HepG2 (cell line): ENCODE results near the gene PAM16. TPM values are rescaled to one million over a fixed set of nuclear protein-coding genes. Genes with fewer than 3 reads are reported as not detected.

Experiments
- FOXO1 ChIP-seq: sonication (generic); formaldehyde crosslinking; IDR thresholded peaks from 2 replicates; pipeline ENCODE4 v1.4.0; 2020; ENCODE audit warnings: missing genetic modification reagents
- HNF4A ChIP-seq: sonication (generic); formaldehyde crosslinking; IDR thresholded peaks from 2 replicates; pipeline ENCODE4 v1.4.0; 2020; ENCODE audit warnings: missing genetic modification reagents
- ISL2 ChIP-seq: sonication (generic); formaldehyde crosslinking; IDR thresholded peaks from 2 replicates; pipeline ENCODE4 v1.5.0; 2020; ENCODE audit warnings: missing genetic modification reagents
- MBD4 ChIP-seq: IDR thresholded peaks from 2 replicates; pipeline ENCODE4 v1.6.1; 2012; ENCODE audit warnings: low read length, inconsistent platforms, borderline replicate concordance
- NFYC ChIP-seq: IDR thresholded peaks from 2 replicates; pipeline ENCODE4 v1.6.1; 2016; ENCODE audit warnings: missing genetic modification reagents, missing compliant biosample characterization
- PHF21A ChIP-seq: sonication (generic); formaldehyde crosslinking; IDR thresholded peaks from 2 replicates; pipeline ENCODE4 v1.5.0; 2020; ENCODE audit warnings: mild to moderate bottlenecking, missing genetic modification reagents
- RAD21 ChIP-seq: fragments of 450-650 bp; formaldehyde crosslinking; IDR thresholded peaks from 2 replicates; pipeline ENCODE4 v1.5.0; 2020; ENCODE audit warnings: mild to moderate bottlenecking
- RBM22 ChIP-seq: fragments of 200-400 bp; formaldehyde crosslinking; optimal IDR thresholded peaks from 2 replicates; pipeline ENCODE3; 2017; ENCODE audit warnings: mild to moderate bottlenecking, low read length, moderate library complexity
- SOX13 ChIP-seq, 3 experiments: fragments of 450-650 bp in 1 of 3; sonication (generic) in 1 of 3; formaldehyde crosslinking in 1 of 3; IDR thresholded peaks in 2 of 3; conservative IDR thresholded peaks in 1 of 3; 2 replicates each; pipeline versions ENCODE4 v1.5.0 to v1.6.1; 2016 to 2020; ENCODE audit warnings: antibody characterized with exemption in 1 of 3, mild to moderate bottlenecking in 1 of 3, missing compliant biosample characterization in 1 of 3, missing genetic modification reagents in 1 of 3, moderate library complexity in 1 of 3
- XRCC5 ChIP-seq: fragments of 200-400 bp; formaldehyde crosslinking; optimal IDR thresholded peaks from 2 replicates; pipeline ENCODE3; 2017; ENCODE audit warnings: mild to moderate bottlenecking, low read length
- ZBTB38 ChIP-seq: sonication (generic); formaldehyde crosslinking; IDR thresholded peaks from 2 replicates; pipeline ENCODE4 v1.5.1; 2020; ENCODE audit warnings: mild to moderate bottlenecking, missing genetic modification reagents
- ZFP90 ChIP-seq: sonication (generic); formaldehyde crosslinking; IDR thresholded peaks from 2 replicates; pipeline ENCODE4 v1.8.0; 2022; ENCODE audit warnings: missing genetic modification reagents, mild to moderate bottlenecking, inconsistent platforms, borderline replicate concordance
- ZNF331 ChIP-seq: sonication (generic); formaldehyde crosslinking; IDR thresholded peaks from 2 replicates; pipeline ENCODE4 v1.4.0; 2020; ENCODE audit warnings: missing genetic modification reagents
- ZNF501 ChIP-seq: sonication (generic); formaldehyde crosslinking; IDR thresholded peaks from 2 replicates; pipeline ENCODE4 v1.5.1; 2020; ENCODE audit warnings: mild to moderate bottlenecking, moderate library complexity, missing genetic modification reagents
- ZNF552 ChIP-seq: sonication (generic); formaldehyde crosslinking; IDR thresholded peaks from 2 replicates; pipeline ENCODE4 v1.9.0; 2022; ENCODE audit warnings: missing genetic modification reagents, mild to moderate bottlenecking, borderline replicate concordance
- ZNF746 ChIP-seq: sonication (generic); formaldehyde crosslinking; IDR thresholded peaks from 2 replicates; pipeline ENCODE4 v1.8.0; 2022; ENCODE audit warnings: mild to moderate bottlenecking, missing genetic modification reagents
- ZNF768 ChIP-seq: sonication (generic); formaldehyde crosslinking; IDR thresholded peaks from 2 replicates; pipeline ENCODE4 v1.4.0; 2020; ENCODE audit warnings: missing genetic modification reagents
- ZNF790 ChIP-seq: sonication (generic); formaldehyde crosslinking; IDR thresholded peaks from 2 replicates; pipeline ENCODE4 v1.8.0; 2022; ENCODE audit warnings: missing genetic modification reagents, mild to moderate bottlenecking, borderline replicate concordance
- ZNF839 ChIP-seq: sonication (generic); formaldehyde crosslinking; IDR thresholded peaks from 2 replicates; pipeline ENCODE4 v1.4.0; 2020; ENCODE audit warnings: missing genetic modification reagents, mild to moderate bottlenecking, borderline replicate concordance
- polyA plus RNA-seq, 8 experiments: library from polyadenylated mRNA; depleted of rRNA in 3 of 8; stranded (reverse) in 7 of 8; unstranded in 1 of 8; fragments of >200 nt; fragmentation: Illumina TruSeq in 4 of 8; extraction: Trizol in 4 of 8; gene quantifications; 2 replicates each; pipeline versions ENCODE4 v1.2.1 to v1.2.3, GENCODE V29; 2011 to 2016; ENCODE audit warnings: low read depth in 4 of 8, missing spikeins in 1 of 8, mixed read lengths in 1 of 8; ENCODE audit not compliant: insufficient read depth in 1 of 8
- total RNA-seq, 5 experiments: library from RNA; depleted of rRNA; stranded (reverse); fragments of >200 nt; fragmentation: Illumina TruSeq; extraction: Trizol; gene quantifications; 2 replicates each; pipeline ENCODE4 v1.2.3, GENCODE V29; 2016; ENCODE audit warnings: low read depth in 1 of 5
- TF ChIP-seq, protein P1 (sequence below): IDR thresholded peaks from 2 replicates; pipeline ENCODE4 v1.6.1; 2016; ENCODE audit warnings: missing genetic modification reagents, missing compliant biosample characterization
- TF ChIP-seq, protein P2 (sequence below): sonication (generic); formaldehyde crosslinking; IDR thresholded peaks from 2 replicates; pipeline ENCODE4 v1.5.1; 2020; ENCODE audit warnings: missing genetic modification reagents, mild to moderate bottlenecking, borderline replicate concordance
- TF ChIP-seq, protein P3 (sequence below): sonication (generic); formaldehyde crosslinking; IDR thresholded peaks from 2 replicates; pipeline ENCODE4 v1.9.0; 2021; ENCODE audit warnings: missing genetic modification reagents, mild to moderate bottlenecking, borderline replicate concordance
- TF ChIP-seq, protein P4 (sequence below): sonication (generic); formaldehyde crosslinking; IDR thresholded peaks from 2 replicates; pipeline ENCODE4 v1.8.0; 2022; ENCODE audit warnings: mild to moderate bottlenecking, missing genetic modification reagents, moderate library complexity
- TF ChIP-seq, protein P5 (sequence below): sonication (generic); formaldehyde crosslinking; conservative IDR thresholded peaks from 2 replicates; pipeline ENCODE4 v1.4.0; 2020; ENCODE audit warnings: missing genetic modification reagents

PAM16 gene
- total and polyA plus RNA-seq, 2 of the 13 experiments (the other 11 are each of a cell fraction or from before 2014, with no cell fraction given) = 51.5 to 51.8 TPM

DNA sequence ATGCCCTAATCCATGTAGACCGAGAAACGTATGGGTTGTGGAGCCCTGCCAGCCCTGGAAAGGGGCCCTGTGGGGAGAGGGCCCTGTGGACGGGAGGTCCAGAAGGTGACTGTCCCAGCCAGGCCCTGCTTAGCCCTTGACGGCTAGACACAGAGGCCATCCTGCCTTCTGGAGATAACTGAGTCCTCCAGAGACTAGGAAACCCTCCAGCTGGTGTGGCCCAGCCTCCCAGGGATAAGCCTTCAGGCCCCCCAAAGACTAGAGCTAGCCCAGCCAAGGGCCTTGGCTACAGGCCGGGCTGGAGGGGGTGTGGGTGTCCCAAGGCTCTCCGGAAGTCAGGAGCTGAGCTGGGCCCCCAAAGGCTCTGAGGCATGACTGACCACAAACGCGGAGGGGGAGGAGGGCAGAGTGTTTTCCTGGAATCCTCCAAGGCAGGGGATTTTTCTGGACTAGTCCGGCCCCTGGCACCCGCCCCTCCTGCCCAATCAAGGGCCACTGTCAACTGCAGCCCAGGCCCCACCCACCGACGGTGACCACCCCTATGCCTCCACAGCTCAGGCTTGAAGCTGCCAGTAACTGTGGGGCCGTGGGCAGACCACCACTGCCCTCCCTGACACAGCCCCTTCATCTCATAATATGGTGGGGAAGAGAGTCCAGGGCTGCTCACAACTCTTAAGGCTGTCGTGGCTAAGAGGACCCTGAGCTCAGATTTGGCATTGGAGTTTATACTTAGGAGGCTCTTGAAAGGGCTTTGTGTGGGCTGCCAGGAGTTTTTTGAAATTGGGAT is 19.6 kb upstream of the PAM16 start (continued):
- TF ChIP-seq, protein P1, sequence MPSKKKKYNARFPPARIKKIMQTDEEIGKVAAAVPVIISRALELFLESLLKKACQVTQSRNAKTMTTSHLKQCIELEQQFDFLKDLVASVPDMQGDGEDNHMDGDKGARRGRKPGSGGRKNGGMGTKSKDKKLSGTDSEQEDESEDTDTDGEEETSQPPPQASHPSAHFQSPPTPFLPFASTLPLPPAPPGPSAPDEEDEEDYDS (CRISPR knock-in tag) = no peak
- TF ChIP-seq SOX13 (IDR thresholded peaks at IDR 0.05) = no peak
- TF ChIP-seq SOX13 (CRISPR knock-in tag; conservative IDR thresholded peaks at IDR 0.05 in 1 of 2, IDR thresholded peaks at IDR 0.05 in 1 of 2) = peak in 1 of 2 experiments; percentile 42; a peak in 2 of 4 replicates
- TF ChIP-seq RBM22 = no peak
- TF ChIP-seq ZNF501 (CRISPR knock-in tag) = 0 out of 2 replicates have a peak, but pooled peaks have one; percentile 49
- no peak for TF ChIP-seq ZNF839 (CRISPR knock-in tag)
- 0 out of 2 replicates have a peak, but pooled peaks have one; percentile 24 for TF ChIP-seq ZNF552 (CRISPR knock-in tag)
- no peak for TF ChIP-seq MBD4
- TF ChIP-seq ISL2 = 0 out of 2 replicates have a peak, but pooled peaks have one; percentile 14
- TF ChIP-seq, protein P2, sequence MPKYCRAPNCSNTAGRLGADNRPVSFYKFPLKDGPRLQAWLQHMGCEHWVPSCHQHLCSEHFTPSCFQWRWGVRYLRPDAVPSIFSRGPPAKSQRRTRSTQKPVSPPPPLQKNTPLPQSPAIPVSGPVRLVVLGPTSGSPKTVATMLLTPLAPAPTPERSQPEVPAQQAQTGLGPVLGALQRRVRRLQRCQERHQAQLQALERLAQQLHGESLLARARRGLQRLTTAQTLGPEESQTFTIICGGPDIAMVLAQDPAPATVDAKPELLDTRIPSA (CRISPR knock-in tag) = no peak
- TF ChIP-seq FOXO1 (CRISPR knock-in tag) = peak; percentile 57
- TF ChIP-seq RAD21 = 0 out of 2 replicates have a peak, but pooled peaks have one; percentile 17
- TF ChIP-seq, protein P3, sequence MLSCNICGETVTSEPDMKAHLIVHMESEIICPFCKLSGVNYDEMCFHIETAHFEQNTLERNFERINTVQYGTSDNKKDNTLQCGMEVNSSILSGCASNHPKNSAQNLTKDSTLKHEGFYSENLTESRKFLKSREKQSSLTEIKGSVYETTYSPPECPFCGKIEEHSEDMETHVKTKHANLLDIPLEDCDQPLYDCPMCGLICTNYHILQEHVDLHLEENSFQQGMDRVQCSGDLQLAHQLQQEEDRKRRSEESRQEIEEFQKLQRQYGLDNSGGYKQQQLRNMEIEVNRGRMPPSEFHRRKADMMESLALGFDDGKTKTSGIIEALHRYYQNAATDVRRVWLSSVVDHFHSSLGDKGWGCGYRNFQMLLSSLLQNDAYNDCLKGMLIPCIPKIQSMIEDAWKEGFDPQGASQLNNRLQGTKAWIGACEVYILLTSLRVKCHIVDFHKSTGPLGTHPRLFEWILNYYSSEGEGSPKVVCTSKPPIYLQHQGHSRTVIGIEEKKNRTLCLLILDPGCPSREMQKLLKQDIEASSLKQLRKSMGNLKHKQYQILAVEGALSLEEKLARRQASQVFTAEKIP (CRISPR knock-in tag) = no peak
- 0 out of 2 replicates have a peak, but pooled peaks have one; percentile 59 for TF ChIP-seq ZNF746 (CRISPR knock-in tag)
- TF ChIP-seq, protein P4, sequence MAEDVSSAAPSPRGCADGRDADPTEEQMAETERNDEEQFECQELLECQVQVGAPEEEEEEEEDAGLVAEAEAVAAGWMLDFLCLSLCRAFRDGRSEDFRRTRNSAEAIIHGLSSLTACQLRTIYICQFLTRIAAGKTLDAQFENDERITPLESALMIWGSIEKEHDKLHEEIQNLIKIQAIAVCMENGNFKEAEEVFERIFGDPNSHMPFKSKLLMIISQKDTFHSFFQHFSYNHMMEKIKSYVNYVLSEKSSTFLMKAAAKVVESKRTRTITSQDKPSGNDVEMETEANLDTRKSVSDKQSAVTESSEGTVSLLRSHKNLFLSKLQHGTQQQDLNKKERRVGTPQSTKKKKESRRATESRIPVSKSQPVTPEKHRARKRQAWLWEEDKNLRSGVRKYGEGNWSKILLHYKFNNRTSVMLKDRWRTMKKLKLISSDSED (CRISPR knock-in tag) = no peak
- TF ChIP-seq, protein P5, sequence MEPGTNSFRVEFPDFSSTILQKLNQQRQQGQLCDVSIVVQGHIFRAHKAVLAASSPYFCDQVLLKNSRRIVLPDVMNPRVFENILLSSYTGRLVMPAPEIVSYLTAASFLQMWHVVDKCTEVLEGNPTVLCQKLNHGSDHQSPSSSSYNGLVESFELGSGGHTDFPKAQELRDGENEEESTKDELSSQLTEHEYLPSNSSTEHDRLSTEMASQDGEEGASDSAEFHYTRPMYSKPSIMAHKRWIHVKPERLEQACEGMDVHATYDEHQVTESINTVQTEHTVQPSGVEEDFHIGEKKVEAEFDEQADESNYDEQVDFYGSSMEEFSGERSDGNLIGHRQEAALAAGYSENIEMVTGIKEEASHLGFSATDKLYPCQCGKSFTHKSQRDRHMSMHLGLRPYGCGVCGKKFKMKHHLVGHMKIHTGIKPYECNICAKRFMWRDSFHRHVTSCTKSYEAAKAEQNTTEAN (CRISPR knock-in tag) = 0 out of 2 replicates have a peak, but pooled peaks have one; percentile 36
- TF ChIP-seq ZNF768 (CRISPR knock-in tag) = no peak
- 0 out of 2 replicates have a peak, but pooled peaks have one; percentile 26 for TF ChIP-seq ZNF331 (CRISPR knock-in tag)
- TF ChIP-seq ZBTB38 (CRISPR knock-in tag) = 0 out of 2 replicates have a peak, but pooled peaks have one; percentile 44
- 0 out of 2 replicates have a peak, but pooled peaks have one; percentile 42 for TF ChIP-seq NFYC
- no peak for TF ChIP-seq ZNF790 (CRISPR knock-in tag)
- TF ChIP-seq PHF21A (CRISPR knock-in tag) = peak; percentile 60; the same call in 1 of the 2 replicates
- no peak for TF ChIP-seq XRCC5
- 0 out of 2 replicates have a peak, but pooled peaks have one; percentile 8 for TF ChIP-seq HNF4A (CRISPR knock-in tag)
- no peak for TF ChIP-seq ZFP90
